ENCODE measurements around the gene ZNF792. TPM values are rescaled to one million over a fixed set of nuclear protein-coding genes. Genes with fewer than 3 reads are reported as not detected.
A peak's percentile ranks its signal among the peaks of the same experiment; 100 is the strongest.

Gene ZNF792
- polyA plus RNA-seq (2011; rRNA removed) (3.7 and 5.0 TPM in 2 replicates), polyA plus RNA-seq (2017; fragmentation: RNase III; extraction: RNeasy Plus Mini Kit Qiagen cat#74134 plus additional on column Dnase treatment) (1.9 to 2.2 TPM (median 2.0 TPM) in 3 replicates), polyA minus RNA-seq (2011; rRNA and poly(A)+ RNA removed) (11.1 and 15.0 TPM in 2 replicates)
- 1.2 and 1.4 TPM in 2 replicates for polyA plus RNA-seq (2012; cell fraction: cytosol; rRNA removed)
- 1.2 and 1.7 TPM in 2 replicates for polyA plus RNA-seq (2012; cell fraction: nucleus; rRNA removed)

- peak within 1 kb of the TSS; percentile 94 for H3K4me2 ChIP-seq
- TF ChIP-seq JUNB (IDR thresholded peaks at IDR 0.05) (no peak), MAX (IDR thresholded peaks at IDR 0.05) (peak; percentile 85), E2F6 (IDR thresholded peaks at IDR 0.05; ENCODE audit: borderline replicate concordance, low read depth) (peak; percentile 92), FOSB (CRISPR knock-in tag; IDR thresholded peaks at IDR 0.05) (no peak), PBX3 (IDR thresholded peaks at IDR 0.05) (no peak), RFX5 (IDR thresholded peaks at IDR 0.05) (no peak), CBX2 (IDR thresholded peaks at IDR 0.05; ENCODE audit: borderline replicate concordance, low read depth) (no peak), TFCP2L1 (CRISPR knock-in tag; IDR thresholded peaks at IDR 0.05) (0 out of 2 replicates have a peak, but pooled peaks have one; percentile 48), ZSCAN20 (CRISPR knock-in tag; IDR thresholded peaks at IDR 0.05) (no peak), NFE2L2 (conservative IDR thresholded peaks at IDR 0.05; ENCODE audit: low read length) (no peak), CTCF (IDR thresholded peaks at IDR 0.05) (no peak), SMC3 (IDR thresholded peaks at IDR 0.05) (peak; percentile 30; the same call in 1 of the 3 replicates), PHF8 (IDR thresholded peaks at IDR 0.05; ENCODE audit: borderline replicate concordance, low read depth) (peak; percentile 91), JUN (IDR thresholded peaks at IDR 0.05) (peak in 1 of 2 experiments; percentile 46; a peak in 2 of 5 replicates), MAFK (IDR thresholded peaks at IDR 0.05; ENCODE audit: partially characterized antibody) (no peak), POLR2A (IDR thresholded peaks at IDR 0.05; ENCODE audit: low read length) (peak; percentile 77)
- H3K4me3 ChIP-seq, result peak within 1 kb of the TSS; percentile 87
- DNase-seq (ENCODE audit: low read depth in 1 of 2, low spot score in 1 of 2) (peak; percentile 59 to 94), FAIRE-seq (no peak), ATAC-seq (peak; percentile 90 to 95)
- peak within 1 kb of the TSS; percentile 86 to 90 for H3K27ac ChIP-seq
- 24% methylated on average over 59 of the region's 78 CpGs for WGBS (ENCODE audit: missing lambda C conversion rate)
- ChIA-PET POLR2A (no interaction called here), CTCF (interaction anchor here (0.6 to 61.4 kb wide), 7 partner anchors 9 to 425 kb away, joined by 3 to 1860 read pairs (median 5); partner anchors contain the start of genes GRAMD1A and SCN1B)
- peaks cover 42% of the 10 kb centered on the region for H3K9me3 ChIP-seq
- peaks cover 11% of the 10 kb centered on the region; the same call in 1 of the 3 replicates for H3K4me1 ChIP-seq
Measured at GRCh38 chr19:34963573-34964406, at the start of gene ZNF792. ZNF792 (minus strand) TSS chr19:34964229; CDS start chr19:34963662, 567 bp downstream.

GRCh38 chr19:35013041-35013819, 49.2 kb upstream of the ZNF792 start:
- CTCF ChIA-PET, result interaction anchor here (0.6 to 61.4 kb wide), 19 partner anchors 1 to 375 kb away, joined by 3 to 1860 read pairs (median 4); partner anchors contain the start of genes GRAMD1A, LGI4, SCN1B and ZNF792
- Histone ChIP-seq H3K4me3 (no peak overlapping the region), H3K27ac (peak overlapping the region; percentile 2 to 42; a peak in 3 of 6 replicates), H3K4me2 (no peak overlapping the region), H3K4me1 (peaks cover 26% of the 10 kb centered on the region), H3K9me3 (no peaks in the 10 kb centered on the region)
- POLR2A ChIA-PET, result interaction anchor here (0.9 to 2.1 kb wide), 4 partner anchors 12 to 14 kb away, joined by 3 to 7 read pairs (median 6); partner anchors contain the start of gene GRAMD1A
- DNase-seq (ENCODE audit: low read depth in 1 of 2, low spot score in 1 of 2) (peak; percentile 82 to 86), ATAC-seq (peak; percentile 43 to 70), FAIRE-seq (peak; percentile 23)
- 74% methylated on average over 32 of the region's 32 CpGs for WGBS (ENCODE audit: missing lambda C conversion rate)
- TF ChIP-seq RCOR1 (IDR thresholded peaks at IDR 0.05; ENCODE audit: low read depth, low read length) (no peak), EHF (CRISPR knock-in tag; IDR thresholded peaks at IDR 0.05) (0 out of 2 replicates have a peak, but pooled peaks have one; percentile 17), HOXB5 (CRISPR knock-in tag; IDR thresholded peaks at IDR 0.05) (no peak), HOXA7 (CRISPR knock-in tag; IDR thresholded peaks at IDR 0.05) (peak; percentile 76; the same call in 1 of the 2 replicates), EHMT2 (IDR thresholded peaks at IDR 0.05; ENCODE audit: low read depth) (no peak), NPAS2 (CRISPR knock-in tag; IDR thresholded peaks at IDR 0.05; ENCODE audit: borderline replicate concordance) (no peak), EP300 (IDR thresholded peaks at IDR 0.05) (no peak), JUNB (IDR thresholded peaks at IDR 0.05) (no peak), GATA3 (IDR thresholded peaks at IDR 0.05; ENCODE audit: borderline replicate concordance) (0 out of 2 replicates have a peak, but pooled peaks have one; percentile 43), SMC3 (IDR thresholded peaks at IDR 0.05) (peak; percentile 99), MAZ (IDR thresholded peaks at IDR 0.05; ENCODE audit: borderline replicate concordance, low read depth, low read length) (no peak), TP53 (CRISPR knock-in tag; IDR thresholded peaks at IDR 0.05) (peak; percentile 84; the same call in 1 of the 2 replicates), CTCF (IDR thresholded peaks at IDR 0.05) (peak; percentile 94), PBX3 (IDR thresholded peaks at IDR 0.05) (peak; percentile 41; the same call in 1 of the 2 replicates)
